ENCODE results near the gene KRTAP10-12. TPM values are rescaled to one million over a fixed set of nuclear protein-coding genes. Genes with fewer than 3 reads are reported as not detected.

KRTAP10-12 gene
- total and polyA plus RNA-seq, 2 of the 13 experiments (the other 11 are each of a cell fraction or from before 2014, with no cell fraction given) = not detected

- 30% methylated on average over 6 of the region's 8 CpGs for WGBS (ENCODE audit: low lambda C conversion rate)
- Histone ChIP-seq H3K4me1 (ENCODE audit: insufficient read depth, low read length) (peaks cover 51% of the 10 kb centered on the region), H3K27me3 (ENCODE audit: control insufficient read depth in 1 of 2, insufficient read depth in 2 of 2, low read length in 2 of 2) (peaks cover 0 to 2% of the 10 kb centered on the region in 2 experiments; a peak in 1 of 5 replicates), H2AFZ (ENCODE audit: low read length) (no peak overlapping the region), H3K4me2 (ENCODE audit: low read depth, low read length) (no peak overlapping the region; the same call in 1 of the 2 replicates), H4K20me1 (ENCODE audit: insufficient read depth, low read length) (no peaks in the 10 kb centered on the region), H3K9me3 (ENCODE audit: low read length) (peaks cover 16% of the 10 kb centered on the region), H3K4me3 (replicated peaks in 1 of 3; ENCODE audit: insufficient read depth in 1 of 3, low read depth in 2 of 3, low read length in 3 of 3) (no peak overlapping the region), H3K79me2 (ENCODE audit: insufficient read depth, low read length) (no peaks in the 10 kb centered on the region), H3K9ac (ENCODE audit: insufficient read depth, low read depth, low read length) (no peak overlapping the region), H3K27ac (ENCODE audit: extremely low read length, insufficient read depth, low read length) (no peak overlapping the region), H3K36me3 (replicated peaks in 1 of 2; ENCODE audit: control insufficient read depth in 1 of 2, insufficient read depth in 2 of 2, low read length in 2 of 2) (no peaks in the 10 kb centered on the region)
- ATAC-seq (no peak), DNase-seq (ENCODE audit: low spot score) (no peak), FAIRE-seq (no peak)
- in situ Hi-C loops (cut with HindIII; ENCODE audit: extremely low pct_ligation_motif_present, low pct_unique_long_range_greater_than_20kb) (no loop called here), intact Hi-C loops (cut with micrococcal nuclease; ENCODE audit: unreplicated experiment) (loop anchor here (10.0 kb wide), 1 partner anchor 60 kb away; the partner anchor contains the start of gene KRTAP10-10)
- ChIA-PET POLR2A (no interaction called here), CTCF (ENCODE audit: low intra/inter-chr PET ratio, low total read pairs) (no interaction called here)
- no TSS peak for BruUV-seq (replicated peaks)
- no peak for TF ChIP-seq NR2F6 (IDR thresholded peaks at IDR 0.05)
- TF ChIP-seq NR2F6 (CRISPR knock-in tag; IDR thresholded peaks at IDR 0.05) = no peak
- no peak for TF ChIP-seq ZNF547 (CRISPR knock-in tag; IDR thresholded peaks at IDR 0.05)
- TF ChIP-seq ZBTB26 (CRISPR knock-in tag; IDR thresholded peaks at IDR 0.05; ENCODE audit: borderline replicate concordance) = no peak
- no peak for TF ChIP-seq KDM3A (CRISPR knock-in tag; IDR thresholded peaks at IDR 0.05; ENCODE audit: low read depth)
- no peak for TF ChIP-seq U2AF1 (optimal IDR thresholded peaks at IDR 0.05; ENCODE audit: low read depth, low read length)
- no peak for TF ChIP-seq ZSCAN30 (CRISPR knock-in tag; IDR thresholded peaks at IDR 0.05)
- TF ChIP-seq HINFP (CRISPR knock-in tag; IDR thresholded peaks at IDR 0.05; ENCODE audit: low read depth) = no peak
- TF ChIP-seq MYNN (CRISPR knock-in tag; IDR thresholded peaks at IDR 0.05; ENCODE audit: low read depth) = no peak
- TF ChIP-seq SRSF4 (IDR thresholded peaks at IDR 0.05; ENCODE audit: low read depth, low read length, poor library complexity, severe bottlenecking) = no peak
- TF ChIP-seq RAD21 (CRISPR knock-in tag; IDR thresholded peaks at IDR 0.05) = no peak
- TF ChIP-seq ZNF761 (CRISPR knock-in tag; conservative IDR thresholded peaks at IDR 0.05) = no peak
- no peak for TF ChIP-seq NR2F2 (IDR thresholded peaks at IDR 0.05; ENCODE audit: borderline replicate concordance, low read depth)
- TF ChIP-seq ZNF451 (CRISPR knock-in tag; IDR thresholded peaks at IDR 0.05) = no peak
- TF ChIP-seq AKNA (CRISPR knock-in tag; IDR thresholded peaks at IDR 0.05; ENCODE audit: borderline replicate concordance) = no peak
These were observed 1.8 kb upstream of the KRTAP10-12 start for GRCh38 chr21:44695184-44695583.
